GM21825 (cell line): Measurements from ENCODE around the gene IL10RA.
"Not testable (repeated sequence)": the region's sequence is repeated elsewhere in the genome, so short reads cannot be mapped to it uniquely, and the experiment has no call there.

Experiments
- ATAC-seq: cut with Tn5 transposase; IDR thresholded peaks from one replicate; pipeline ENCODE4 v1.9.1; 2021; ENCODE audit warnings: mild to moderate bottlenecking, moderate library complexity; ENCODE audit not compliant: unreplicated experiment

IL10RA gene

GRCh38 chr11:117961896-117962295, 24.3 kb upstream of the IL10RA start:
- ATAC-seq: no peak

DNA sequence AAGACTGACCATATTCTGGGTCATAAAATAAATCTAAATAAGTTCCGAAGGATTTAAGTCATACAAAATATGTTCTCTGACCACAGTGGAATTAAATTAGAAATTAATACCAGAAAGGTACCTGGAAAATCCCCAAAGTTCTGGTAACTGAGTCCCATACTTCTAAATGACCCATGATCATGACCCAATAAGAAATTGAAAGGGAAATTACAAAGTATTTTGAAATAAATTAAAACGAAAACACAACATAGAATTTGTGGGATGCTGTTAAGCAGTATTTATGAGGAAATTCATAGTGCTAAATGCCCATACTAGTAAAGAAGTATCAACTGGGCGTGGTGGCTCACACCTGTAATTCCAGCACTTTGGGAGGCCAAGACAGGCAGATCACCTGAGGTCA, 23.4 kb upstream of the IL10RA start:
- ATAC-seq: no peak

GRCh38 chr11:117966908-117967307, 19.3 kb upstream of the IL10RA start:
- no peak for ATAC-seq

DNA sequence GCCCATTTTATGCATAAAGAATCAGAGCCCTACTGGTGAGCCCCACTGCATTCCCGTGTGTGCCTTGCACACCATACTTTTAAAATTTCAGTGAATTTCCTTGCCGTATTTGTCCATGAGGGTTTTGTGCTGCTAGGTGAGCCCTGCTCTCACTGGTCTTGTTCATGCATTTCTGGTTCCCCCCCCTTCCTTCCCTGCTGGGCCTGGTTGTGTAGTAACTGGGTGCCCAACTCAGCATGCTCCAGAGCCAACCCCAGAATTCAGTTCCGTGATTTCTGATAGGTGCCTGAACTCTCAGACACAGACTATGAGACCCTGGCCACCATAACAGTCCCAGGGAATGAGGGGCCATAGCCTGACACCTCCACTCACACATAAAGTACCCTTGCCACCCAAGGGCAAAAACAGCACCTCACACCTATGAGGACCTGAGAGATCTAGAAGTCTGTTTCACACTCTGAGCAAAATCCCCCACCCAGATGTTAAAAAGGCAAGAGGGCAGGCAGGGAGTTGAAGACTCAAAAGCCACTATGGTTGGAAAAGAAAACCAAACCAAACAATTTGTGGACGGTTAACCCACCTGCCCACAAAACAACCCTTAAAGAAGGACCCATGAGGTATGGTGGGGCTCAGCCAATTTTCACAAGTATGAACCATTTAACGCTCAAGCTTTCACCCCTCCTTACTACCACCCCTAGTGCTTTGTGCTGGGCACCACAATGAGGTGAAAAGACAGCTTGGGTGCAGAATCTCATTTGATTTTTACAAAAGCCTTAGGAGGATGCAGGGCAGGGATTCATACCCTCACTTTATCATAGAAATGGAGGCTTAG, 16.8 kb upstream of the IL10RA start:
- ATAC-seq: no peak

GRCh38 chr11:117970400-117971024, 15.7 kb upstream of the IL10RA start:
- ATAC-seq: no peak

DNA sequence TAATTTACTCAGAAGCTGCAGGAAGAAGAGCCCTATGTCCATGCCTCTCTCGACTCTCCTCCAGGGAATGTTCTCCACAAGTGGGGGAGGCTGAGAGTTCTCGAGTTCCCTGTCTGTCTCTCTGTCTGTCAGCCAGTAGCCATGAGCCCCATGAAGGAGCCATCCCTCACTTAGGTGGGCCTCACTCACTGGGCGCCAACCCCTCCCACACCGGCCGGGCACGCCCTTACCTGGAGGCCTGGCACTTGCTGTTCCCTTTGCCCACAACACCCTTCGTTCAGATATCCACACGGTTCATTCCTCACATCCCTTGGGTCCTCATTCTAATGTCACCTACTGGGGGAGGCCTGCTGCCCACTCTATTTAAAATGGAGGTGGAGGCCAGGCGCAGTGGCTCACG, 14.2 kb upstream of the IL10RA start:
- no peak for ATAC-seq

GRCh38 chr11:117972629-117973502, 13.3 kb upstream of the IL10RA start:
- ATAC-seq: no peak

DNA sequence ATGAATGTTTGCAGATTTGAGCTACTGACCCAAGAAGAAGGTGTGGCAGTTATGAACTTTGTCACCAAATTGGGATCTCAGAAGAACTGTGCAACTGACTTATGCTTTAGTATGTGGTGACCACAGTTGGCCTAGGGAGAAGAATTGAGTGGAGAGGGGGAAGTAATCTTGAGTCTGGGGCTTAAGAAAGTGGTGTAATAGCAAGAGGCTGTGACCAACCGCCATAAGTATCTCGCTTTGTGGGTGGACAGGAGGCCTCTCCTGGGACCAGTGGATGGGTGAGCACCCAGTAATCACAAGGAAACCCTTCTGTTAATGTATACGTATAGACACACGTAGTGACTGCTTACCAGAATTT, 12.7 kb upstream of the IL10RA start:
- ATAC-seq: no peak

GRCh38 chr11:117976445-117976844, 9.7 kb upstream of the IL10RA start:
- ATAC-seq: no peak

GRCh38 chr11:117977029-117977428, 9.2 kb upstream of the IL10RA start:
- ATAC-seq: no peak

- not testable (repeated sequence) for ATAC-seq
These were observed 8.5 kb upstream of the IL10RA start for GRCh38 chr11:117977612-117978264.

DNA sequence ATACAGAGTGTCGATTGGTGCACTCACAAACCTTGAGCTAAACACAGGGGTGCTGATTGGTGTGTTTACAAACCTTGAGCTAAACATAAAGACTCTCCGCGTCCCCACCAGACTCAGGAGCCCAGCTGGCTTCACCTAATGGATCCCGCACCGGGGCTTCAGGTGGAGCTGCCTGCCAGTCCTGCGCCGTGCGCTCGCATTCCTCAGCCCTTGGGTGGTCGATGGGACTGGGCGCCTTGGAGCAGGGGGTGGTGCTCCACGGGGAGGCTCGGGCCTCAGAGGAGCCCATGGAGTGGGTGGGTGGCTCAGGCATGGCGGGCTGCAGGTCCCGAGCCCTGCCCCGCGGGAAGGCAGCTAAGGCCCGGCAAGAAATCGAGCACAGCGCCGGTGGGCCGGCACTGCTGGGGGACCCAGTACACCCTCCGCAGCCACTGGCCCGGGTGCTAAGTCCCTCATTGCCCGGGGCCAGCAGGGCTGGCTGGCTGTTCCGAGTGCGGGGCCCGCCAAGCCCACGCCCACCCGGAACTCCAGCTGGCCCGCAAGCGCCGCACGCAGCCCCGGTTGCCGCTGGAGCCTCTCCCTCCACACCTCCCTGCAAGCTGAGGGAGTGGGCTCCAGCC, 7.8 kb upstream of the IL10RA start:
- not testable (repeated sequence) for ATAC-seq

DNA sequence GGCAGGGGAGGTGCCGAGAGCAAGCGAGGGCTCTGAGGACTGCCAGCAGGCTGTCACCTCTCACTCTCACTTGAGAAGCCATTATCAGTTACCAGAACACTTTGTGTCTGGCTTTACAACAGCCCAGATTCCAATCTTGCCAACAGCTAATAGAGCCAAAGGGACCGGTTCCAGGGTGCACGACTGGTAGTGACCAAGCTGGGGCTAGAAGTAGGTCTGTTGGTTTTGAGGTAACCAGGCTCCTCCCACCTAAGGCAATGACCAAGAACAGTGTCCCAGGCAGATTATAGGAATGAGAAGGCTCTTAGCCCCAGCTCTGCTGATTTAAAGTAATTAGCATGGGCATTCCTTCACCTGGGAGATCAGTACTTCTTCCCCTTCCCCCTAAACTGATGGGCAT, 7.2 kb upstream of the IL10RA start:
- ATAC-seq: no peak

GRCh38 chr11:117979481-117980211, 6.5 kb upstream of the IL10RA start:
- peak; percentile 66 for ATAC-seq

- no peak for ATAC-seq
These were observed 5.9 kb upstream of the IL10RA start for GRCh38 chr11:117980280-117980679.

DNA sequence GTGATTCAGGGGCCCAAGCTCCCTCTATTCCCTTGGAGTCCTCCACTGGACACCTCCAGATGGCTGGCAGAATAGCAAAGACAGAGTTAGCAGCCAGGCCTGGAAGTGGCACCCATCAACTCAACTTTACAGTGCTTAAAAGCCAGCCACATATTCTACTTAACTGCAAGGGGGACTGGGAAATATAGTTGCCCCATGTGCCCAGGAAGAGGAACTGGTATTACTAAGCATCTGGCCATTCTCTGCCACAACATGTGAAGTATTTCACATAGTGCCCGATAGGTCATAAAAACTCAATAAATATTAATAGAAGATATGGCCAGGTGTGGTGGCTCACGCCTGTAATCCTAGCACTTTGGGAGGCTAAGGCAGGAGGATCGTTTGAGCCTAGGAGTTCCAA, 5.5 kb upstream of the IL10RA start:
- ATAC-seq: no peak

DNA sequence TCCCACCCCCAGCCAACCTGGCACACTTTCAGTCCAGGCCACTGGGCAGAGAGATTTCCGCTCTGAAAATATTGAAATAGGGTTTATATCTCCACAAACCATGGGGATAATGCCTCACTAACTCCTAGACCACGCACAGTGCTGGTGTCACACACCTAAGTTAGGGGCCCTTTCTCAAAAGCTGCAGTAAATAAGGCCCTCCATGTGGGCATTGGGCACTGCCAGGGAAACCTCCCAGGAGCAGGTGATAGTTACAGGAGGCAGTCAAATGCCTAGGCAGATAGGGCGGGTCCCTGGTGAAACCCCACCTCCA, 3.1 kb upstream of the IL10RA start:
- no peak for ATAC-seq

GRCh38 chr11:117984476-117984875, 1.7 kb upstream of the IL10RA start:
- no peak for ATAC-seq

- ATAC-seq: peak; percentile 35
These were observed 884 bp downstream of the IL10RA start for GRCh38 chr11:117986981-117987574.
